ENCODE results near the gene LCN12. TPM values are rescaled to one million over a fixed set of nuclear protein-coding genes. Genes with fewer than 3 reads are reported as not detected.

The LCN12 gene
- total RNA-seq, 1 experiment from 2014 or later: 0.55 TPM

- CTCF ChIA-PET: no interaction called here
- no peaks in the 10 kb centered on the region for H3F3A ChIP-seq (ENCODE audit: low read length, unreplicated experiment)
- no peaks in the 10 kb centered on the region for H3K9me3 ChIP-seq (ENCODE audit: low read length)
- peaks cover 16% of the 10 kb centered on the region for H3K4me1 ChIP-seq (ENCODE audit: insufficient read depth, low read length)
- H3K79me2 ChIP-seq (ENCODE audit: low read length): no peaks in the 10 kb centered on the region
- H3K27me3 ChIP-seq (ENCODE audit: low read length): no peaks in the 10 kb centered on the region
- H3K4me3 ChIP-seq (ENCODE audit: low read length): peak overlapping the region; percentile 69
- peak overlapping the region; percentile 81 for H2AFZ ChIP-seq (ENCODE audit: low read length)
- ATAC-seq (peak; percentile 8), DNase-seq (no peak)
- no peaks in the 10 kb centered on the region for H3K9me2 ChIP-seq (replicated peaks; ENCODE audit: low read length)
- intact Hi-C loops (cut with micrococcal nuclease): loop anchor here (2.0 kb wide), 1 partner anchor 42 kb away; the partner anchor contains the start of gene PAXX
- no peaks in the 10 kb centered on the region for H3K36me3 ChIP-seq (ENCODE audit: low read depth, low read length)
- TF ChIP-seq, protein P1, sequence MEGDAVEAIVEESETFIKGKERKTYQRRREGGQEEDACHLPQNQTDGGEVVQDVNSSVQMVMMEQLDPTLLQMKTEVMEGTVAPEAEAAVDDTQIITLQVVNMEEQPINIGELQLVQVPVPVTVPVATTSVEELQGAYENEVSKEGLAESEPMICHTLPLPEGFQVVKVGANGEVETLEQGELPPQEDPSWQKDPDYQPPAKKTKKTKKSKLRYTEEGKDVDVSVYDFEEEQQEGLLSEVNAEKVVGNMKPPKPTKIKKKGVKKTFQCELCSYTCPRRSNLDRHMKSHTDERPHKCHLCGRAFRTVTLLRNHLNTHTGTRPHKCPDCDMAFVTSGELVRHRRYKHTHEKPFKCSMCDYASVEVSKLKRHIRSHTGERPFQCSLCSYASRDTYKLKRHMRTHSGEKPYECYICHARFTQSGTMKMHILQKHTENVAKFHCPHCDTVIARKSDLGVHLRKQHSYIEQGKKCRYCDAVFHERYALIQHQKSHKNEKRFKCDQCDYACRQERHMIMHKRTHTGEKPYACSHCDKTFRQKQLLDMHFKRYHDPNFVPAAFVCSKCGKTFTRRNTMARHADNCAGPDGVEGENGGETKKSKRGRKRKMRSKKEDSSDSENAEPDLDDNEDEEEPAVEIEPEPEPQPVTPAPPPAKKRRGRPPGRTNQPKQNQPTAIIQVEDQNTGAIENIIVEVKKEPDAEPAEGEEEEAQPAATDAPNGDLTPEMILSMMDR (conservative IDR thresholded peaks at IDR 0.05; ENCODE audit: low read depth, low read length): no peak
- TF ChIP-seq EZH2phosphoT487 (IDR thresholded peaks at IDR 0.05; ENCODE audit: borderline replicate concordance, low read length) (no peak), EZH2 (IDR thresholded peaks at IDR 0.05; ENCODE audit: low read length, unreplicated experiment) (no peak)
- peak overlapping the region; percentile 54 for H3K27ac ChIP-seq (ENCODE audit: low read length)
- peak overlapping the region; percentile 66 for H3K9ac ChIP-seq (ENCODE audit: low read length)
- POLR2A ChIA-PET (ENCODE audit: unreplicated experiment): no interaction called here
- no TSS peak for BruUV-seq (replicated peaks)
- H3K4me2 ChIP-seq (ENCODE audit: low read length): peak overlapping the region; percentile 90
- H4K20me1 ChIP-seq (ENCODE audit: low read length): no peaks in the 10 kb centered on the region
Observed at GRCh38 chr9:136950656-136951276, 1.3 kb upstream of the LCN12 start.

GRCh38 chr9:136952321-136952850 lies 313 bp downstream of the LCN12 start:
- ATAC-seq (no peak), DNase-seq (no peak)
- H3K27me3 ChIP-seq (ENCODE audit: low read length): no peaks in the 10 kb centered on the region
- H3K9ac ChIP-seq (ENCODE audit: low read length): no peak overlapping the region
- no peaks in the 10 kb centered on the region for H3K9me3 ChIP-seq (ENCODE audit: low read length)
- no peak overlapping the region for H3K4me2 ChIP-seq (ENCODE audit: low read length)
- CTCF ChIA-PET: no interaction called here
- TF ChIP-seq, protein P1 (conservative IDR thresholded peaks at IDR 0.05; ENCODE audit: low read depth, low read length): no peak
- TF ChIP-seq EZH2phosphoT487 (IDR thresholded peaks at IDR 0.05; ENCODE audit: borderline replicate concordance, low read length) (no peak), EZH2 (IDR thresholded peaks at IDR 0.05; ENCODE audit: low read length, unreplicated experiment) (no peak)
- no TSS peak for BruUV-seq (replicated peaks)
- H4K20me1 ChIP-seq (ENCODE audit: low read length): no peaks in the 10 kb centered on the region
- no peaks in the 10 kb centered on the region for H3K79me2 ChIP-seq (ENCODE audit: low read length)
- intact Hi-C loops (cut with micrococcal nuclease): no loop called here
- H3K36me3 ChIP-seq (ENCODE audit: low read depth, low read length): no peaks in the 10 kb centered on the region
- H2AFZ ChIP-seq (ENCODE audit: low read length): no peak overlapping the region
- POLR2A ChIA-PET (ENCODE audit: unreplicated experiment): no interaction called here
- H3K4me3 ChIP-seq (ENCODE audit: low read length): no peak overlapping the region
- peaks cover 16% of the 10 kb centered on the region for H3K4me1 ChIP-seq (ENCODE audit: insufficient read depth, low read length)
- H3K9me2 ChIP-seq (replicated peaks; ENCODE audit: low read length): no peaks in the 10 kb centered on the region
- no peaks in the 10 kb centered on the region for H3F3A ChIP-seq (ENCODE audit: low read length, unreplicated experiment)
- H3K27ac ChIP-seq (ENCODE audit: low read length): no peak overlapping the region

Data from PC-3 (cell line).